ENCODE data around the gene CCND3.

DNA sequence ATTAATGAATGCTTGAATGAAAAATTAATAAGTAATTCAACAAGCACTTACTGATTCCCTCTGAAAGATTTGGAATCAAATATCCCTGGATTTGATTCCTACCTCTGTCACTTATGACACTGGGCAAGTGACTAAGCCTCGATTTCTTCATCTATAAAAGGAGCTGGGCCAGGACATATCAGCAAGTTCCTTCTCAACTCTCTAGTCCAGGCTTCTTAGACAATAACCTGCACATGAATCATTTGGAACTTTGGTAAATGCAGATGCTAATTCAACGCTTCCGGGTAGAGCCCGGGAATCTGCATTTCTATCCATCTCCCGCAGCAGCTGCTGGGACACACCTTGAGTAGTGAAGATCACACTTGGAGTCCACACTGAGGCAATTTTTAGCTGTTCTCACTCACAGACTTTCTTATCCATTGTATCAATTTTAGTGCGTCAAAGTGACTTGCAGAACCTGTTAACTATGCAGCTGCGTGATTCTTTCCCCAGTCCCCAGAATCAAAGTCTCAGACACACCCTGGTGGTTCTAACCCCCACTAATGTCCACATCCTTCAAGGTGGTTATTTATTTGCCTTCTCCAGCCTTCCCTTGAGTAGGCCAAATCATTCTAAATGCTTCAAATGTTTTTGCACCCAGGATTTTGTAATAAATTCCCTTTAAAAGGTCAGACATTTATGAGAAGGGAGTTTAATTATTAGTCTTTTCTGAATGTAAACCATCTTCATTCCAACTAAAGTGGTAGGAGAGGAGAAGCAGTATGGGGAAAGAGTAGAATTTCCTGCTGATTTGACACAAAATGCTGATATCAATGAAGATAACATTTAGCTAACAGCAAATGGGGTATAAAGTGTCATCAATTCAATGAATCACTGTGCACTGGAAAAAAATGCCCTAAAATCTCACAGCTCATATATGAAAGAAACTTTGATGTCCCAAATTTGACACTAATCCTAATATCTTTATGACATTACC, 26.0 kb upstream of the CCND3 start:
- TF ChIP-seq POLR2A (IDR thresholded peaks at IDR 0.05; ENCODE audit: low read length), result no peak
- TF ChIP-seq CTCF (IDR thresholded peaks at IDR 0.05), result no peak
- TF ChIP-seq HOXA7 (CRISPR knock-in tag; IDR thresholded peaks at IDR 0.05), result 0 out of 2 replicates have a peak, but pooled peaks have one; percentile 51
- peak; percentile 93 for TF ChIP-seq GATA3 (IDR thresholded peaks at IDR 0.05; ENCODE audit: borderline replicate concordance)
- no peak for TF ChIP-seq TP53 (CRISPR knock-in tag; IDR thresholded peaks at IDR 0.05)
- TF ChIP-seq FOSL2 (IDR thresholded peaks at IDR 0.05), result no peak; the same call in 1 of the 2 replicates
- peak; percentile 62 for TF ChIP-seq FOSL2 (CRISPR knock-in tag; IDR thresholded peaks at IDR 0.05)
- no peak for TF ChIP-seq RARB (CRISPR knock-in tag; IDR thresholded peaks at IDR 0.05)
- no peak for TF ChIP-seq RCOR1 (IDR thresholded peaks at IDR 0.05; ENCODE audit: low read depth, low read length)
- TF ChIP-seq RFX5 (IDR thresholded peaks at IDR 0.05), result no peak
- TF ChIP-seq, protein P1, sequence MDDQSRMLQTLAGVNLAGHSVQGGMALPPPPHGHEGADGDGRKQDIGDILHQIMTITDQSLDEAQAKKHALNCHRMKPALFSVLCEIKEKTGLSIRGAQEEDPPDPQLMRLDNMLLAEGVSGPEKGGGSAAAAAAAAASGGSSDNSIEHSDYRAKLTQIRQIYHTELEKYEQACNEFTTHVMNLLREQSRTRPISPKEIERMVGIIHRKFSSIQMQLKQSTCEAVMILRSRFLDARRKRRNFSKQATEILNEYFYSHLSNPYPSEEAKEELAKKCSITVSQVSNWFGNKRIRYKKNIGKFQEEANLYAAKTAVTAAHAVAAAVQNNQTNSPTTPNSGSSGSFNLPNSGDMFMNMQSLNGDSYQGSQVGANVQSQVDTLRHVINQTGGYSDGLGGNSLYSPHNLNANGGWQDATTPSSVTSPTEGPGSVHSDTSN (IDR thresholded peaks at IDR 0.05), result no peak
- no peak for TF ChIP-seq SREBF2 (IDR thresholded peaks at IDR 0.05)
- TF ChIP-seq, protein P2, sequence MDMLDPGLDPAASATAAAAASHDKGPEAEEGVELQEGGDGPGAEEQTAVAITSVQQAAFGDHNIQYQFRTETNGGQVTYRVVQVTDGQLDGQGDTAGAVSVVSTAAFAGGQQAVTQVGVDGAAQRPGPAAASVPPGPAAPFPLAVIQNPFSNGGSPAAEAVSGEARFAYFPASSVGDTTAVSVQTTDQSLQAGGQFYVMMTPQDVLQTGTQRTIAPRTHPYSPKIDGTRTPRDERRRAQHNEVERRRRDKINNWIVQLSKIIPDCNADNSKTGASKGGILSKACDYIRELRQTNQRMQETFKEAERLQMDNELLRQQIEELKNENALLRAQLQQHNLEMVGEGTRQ (IDR thresholded peaks at IDR 0.05), result no peak
- no peak for TF ChIP-seq REST (IDR thresholded peaks at IDR 0.05)
- no peak for TF ChIP-seq MAZ (IDR thresholded peaks at IDR 0.05; ENCODE audit: borderline replicate concordance, low read depth, low read length)

All from A549 (cell line).